HCT116 (cell line): ENCODE measurements around the gene ZBED5. TPM values are rescaled to one million over a fixed set of nuclear protein-coding genes. Genes with fewer than 3 reads are reported as not detected.

Experiments used
- ATAC-seq: fragments of 200-7000 bp; cut with Tn5 transposase; 2 replicates; pipeline ENCODE4 v1.9.1; 2020; ENCODE audit warnings: mild to moderate bottlenecking, moderate library complexity
- BruUV-seq: library from RNA; stranded (reverse); fragments of 400-500 nt; replicated peaks from 2 replicates; lab custom pipeline; 2021; lab: Mats Ljungman, UMichigan
- CTCF ChIA-PET: fragments of 300-600 bp; sonication (Branson Sonifier 250); formaldehyde crosslinking; loops from one replicate; lab custom pipeline; 2021; ENCODE audit warnings: antibody characterized with exemption; lab: Charles Lee
- POLR2A ChIA-PET: fragments of 300-600, 350-600 bp; sonication (Branson Sonifier 250); formaldehyde crosslinking; loops from one replicate; lab custom pipeline; 2021; ENCODE audit warnings: antibody characterized with exemption; lab: Charles Lee
- RAD21 ChIA-PET, 2 experiments: fragments of 300-600 bp; sonication (Branson Sonifier 250); formaldehyde crosslinking; loops; one replicate each; lab custom pipeline; 2023; ENCODE audit warnings: low total read pairs in 2 of 2; ENCODE audit not compliant: uncharacterized antibody in 2 of 2, unreplicated experiment in 2 of 2, low non-redundant PET in 1 of 2; lab: Charles Lee
- DNase-seq: peaks from one replicate; pipeline ENCODE4 v3.0.0-alpha.2; 2010; ENCODE audit warnings: low read depth, low spot score
- H2AFZ ChIP-seq: fragments of 200-600 bp; shearing (Covaris generic), sonication (generic); 2 replicates; pipeline ENCODE4 v1.6.1; 2017; ENCODE audit warnings: low read depth, mixed run types, mixed read lengths, antibody characterized with exemption, low read length; ENCODE audit not compliant: poor library complexity, severe bottlenecking
- H3K27ac ChIP-seq: 2 replicates; pipeline ENCODE4 v1.5.1; 2012; ENCODE audit warnings: low read depth, low read length
- H3K27me3 ChIP-seq: fragments of 200-600 bp; sonication (generic); 2 replicates; pipeline ENCODE4 v1.6.1; 2016; ENCODE audit warnings: mixed run types, low read length, mixed read lengths; ENCODE audit not compliant: insufficient read depth
- H3K36me3 ChIP-seq, 2 experiments: fragments of 200-500 bp in 1 of 2; fragments of 200-600 bp in 1 of 2; sonication (Bioruptor generic) in 1 of 2; sonication (generic) in 1 of 2; 2 replicates each; pipeline versions ENCODE4 v1.5.1 to v1.6.1; 2014 to 2016; ENCODE audit warnings: low read length in 2 of 2, inconsistent platforms in 1 of 2, mixed read lengths in 1 of 2, mixed run types in 1 of 2; ENCODE audit not compliant: insufficient read depth in 2 of 2, control insufficient read depth in 1 of 2
- H3K4me1 ChIP-seq, 2 experiments: fragments of 200-600 bp in 1 of 2; sonication (generic) in 1 of 2; 2 replicates each; pipeline versions ENCODE4 v1.5.1 to v1.6.1; 2012 to 2017; ENCODE audit warnings: low read length in 2 of 2, inconsistent platforms in 1 of 2, mild to moderate bottlenecking in 1 of 2, mixed read lengths in 1 of 2, mixed run types in 1 of 2, moderate library complexity in 1 of 2; ENCODE audit not compliant: insufficient read depth in 2 of 2, control insufficient read depth in 1 of 2
- H3K4me2 ChIP-seq: fragments of 200-600 bp; sonication (generic); 2 replicates; pipeline ENCODE4 v1.6.1; 2017; ENCODE audit warnings: mixed run types, low read length, mixed read lengths
- H3K4me3 ChIP-seq, 2 experiments: fragments of 200-600 bp in 1 of 2; sonication (generic) in 1 of 2; replicated peaks in 1 of 2; 2 replicates each; pipeline ENCODE4 v1.5.1; 2011 to 2016; ENCODE audit warnings: low read length in 2 of 2, control low read depth in 1 of 2, low read depth in 1 of 2, mild to moderate bottlenecking in 1 of 2, mixed read lengths in 1 of 2, mixed run types in 1 of 2
- H3K79me2 ChIP-seq: fragments of 200-600 bp; sonication (generic); 2 replicates; pipeline ENCODE4 v1.6.1; 2017; ENCODE audit warnings: mild to moderate bottlenecking, mixed run types, low read length, moderate library complexity, mixed read lengths; ENCODE audit not compliant: insufficient read depth
- H3K9ac ChIP-seq: fragments of 200-600 bp; sonication (generic); 2 replicates; pipeline ENCODE4 v1.6.1; 2016; ENCODE audit warnings: low read length, mixed read lengths
- H3K9me2 ChIP-seq: fragments of 200-600 bp; sonication (generic), shearing (Covaris generic); 2 replicates; pipeline ENCODE4 v1.6.1; 2017; ENCODE audit warnings: mixed run types, mild to moderate bottlenecking, moderate library complexity; ENCODE audit not compliant: insufficient read depth
- H3K9me3 ChIP-seq, 2 experiments: fragments of 200-500 bp in 1 of 2; fragments of 200-600 bp in 1 of 2; sonication (Bioruptor generic) in 1 of 2; sonication (generic) in 1 of 2; 2 replicates each; pipeline ENCODE4 v1.6.1; 2014 to 2017; ENCODE audit warnings: low read length in 2 of 2, mixed read lengths in 2 of 2, inconsistent platforms in 1 of 2, low read depth in 1 of 2, mild to moderate bottlenecking in 1 of 2, mixed run types in 1 of 2, moderate library complexity in 1 of 2; ENCODE audit not compliant: control insufficient read depth in 1 of 2, insufficient read depth in 1 of 2
- H4K20me1 ChIP-seq: fragments of 200-600 bp; sonication (generic), shearing (Covaris generic); 2 replicates; pipeline ENCODE4 v1.6.1; 2017; ENCODE audit warnings: mixed run types, mild to moderate bottlenecking, moderate library complexity; ENCODE audit not compliant: insufficient read depth
- CBX3 ChIP-seq: IDR thresholded peaks from 2 replicates; pipeline ENCODE4 v1.6.1; 2012; ENCODE audit warnings: low read depth
- EGR1 ChIP-seq: IDR thresholded peaks from 2 replicates; pipeline ENCODE4 v1.6.1; 2012; ENCODE audit warnings: low read depth
- ELF1 ChIP-seq: IDR thresholded peaks from 2 replicates; pipeline ENCODE4 v1.6.1; 2012; ENCODE audit warnings: low read depth, borderline replicate concordance
- EZH2 ChIP-seq: fragments of 200-600 bp; sonication (generic); IDR thresholded peaks from 2 replicates; pipeline ENCODE4 v1.6.1; 2017; ENCODE audit warnings: antibody characterized with exemption, mixed run types
- EZH2phosphoT487 ChIP-seq: fragments of 200-600 bp; IDR thresholded peaks from 2 replicates; pipeline ENCODE4 v1.6.1; 2018; ENCODE audit warnings: antibody characterized with exemption, borderline replicate concordance
- POLR2A ChIP-seq: IDR thresholded peaks from 2 replicates; pipeline ENCODE4 v1.7.0; 2011; ENCODE audit warnings: borderline replicate concordance; ENCODE audit not compliant: insufficient read depth, insufficient read length; ENCODE audit errors: extremely low read depth
- POLR2AphosphoS5 ChIP-seq: IDR thresholded peaks from 2 replicates; pipeline ENCODE4 v1.6.1; 2011; ENCODE audit warnings: mild to moderate bottlenecking, low read depth, low read length, moderate library complexity
- SP1 ChIP-seq: IDR thresholded peaks from 2 replicates; pipeline ENCODE4 v1.6.1; 2012; ENCODE audit warnings: low read depth
- SRF ChIP-seq: IDR thresholded peaks from 2 replicates; pipeline ENCODE4 v1.6.1; 2012; ENCODE audit warnings: low read depth
- ZNF274 ChIP-seq: fragments of 200-500 bp; sonication (Bioruptor generic); IDR thresholded peaks from 2 replicates; pipeline ENCODE4 v1.6.1; 2014; ENCODE audit warnings: mild to moderate bottlenecking, low read depth, low read length, inconsistent platforms
- intact Hi-C: fragments of 100-400 bp; cut with micrococcal nuclease; formaldehyde crosslinking; loops from 2 replicates; pipeline ENCODE4 v1.10.0; 2022
- total RNA-seq: library from RNA; stranded (reverse); gene quantifications from one replicate; pipeline ENCODE4 v1.2.1, GENCODE V29; 2021; ENCODE audit not compliant: unreplicated experiment
- TF ChIP-seq, protein P1 (sequence below): IDR thresholded peaks from 2 replicates; pipeline ENCODE4 v1.6.1; 2012
- TF ChIP-seq, protein P2 (sequence below): IDR thresholded peaks from 2 replicates; pipeline ENCODE4 v1.6.1; 2011; ENCODE audit warnings: mild to moderate bottlenecking, low read length, moderate library complexity; ENCODE audit not compliant: insufficient replicate concordance; ENCODE audit errors: extremely low read depth
- TF ChIP-seq, protein P3 (sequence below): IDR thresholded peaks from 2 replicates; pipeline ENCODE4 v1.6.1; 2012; ENCODE audit warnings: low read depth

Gene ZBED5
- total RNA-seq, 1 experiment from 2014 or later: 26.8 TPM

DNA sequence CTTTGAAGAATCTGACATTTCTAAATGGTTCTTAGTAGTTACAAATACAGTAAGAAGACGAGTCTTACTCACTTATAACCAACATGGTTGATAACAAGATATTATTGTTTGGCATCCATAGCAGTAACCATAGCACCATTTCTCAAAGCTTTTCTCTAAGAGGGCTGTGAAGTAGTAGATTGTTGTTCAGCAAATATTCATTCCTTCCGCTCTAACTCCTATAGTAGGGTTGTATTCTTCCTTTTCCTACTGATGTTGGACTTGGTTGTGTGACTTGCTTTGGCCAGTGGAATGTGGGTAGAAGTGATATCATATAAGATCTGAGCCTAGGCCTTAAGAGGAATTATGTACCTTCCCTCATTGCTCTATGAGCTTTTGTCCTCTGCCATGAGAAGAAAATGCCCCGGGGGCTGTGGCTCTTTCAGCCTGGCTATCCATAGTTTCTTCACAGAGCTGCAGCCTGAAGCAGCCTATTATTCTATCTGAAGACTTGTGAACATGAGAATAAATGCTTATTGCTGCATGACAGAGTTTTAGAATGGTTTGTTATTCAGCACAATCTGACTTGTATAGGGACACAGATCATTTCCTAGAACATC is 28.9 kb upstream of the ZBED5 start:
- Histone ChIP-seq H3K27me3 (no peaks in the 10 kb centered on the region), H3K79me2 (no peaks in the 10 kb centered on the region), H3K36me3 (no peaks in the 10 kb centered on the region), H4K20me1 (no peaks in the 10 kb centered on the region), H3K9me2 (no peaks in the 10 kb centered on the region), H3K27ac (no peak overlapping the region), H2AFZ (no peak overlapping the region), H3K9me3 (no peaks in the 10 kb centered on the region), H3K9ac (no peak overlapping the region), H3K4me2 (no peak overlapping the region), H3K4me1 (peaks cover 3 to 20% of the 10 kb centered on the region in 2 experiments; a peak in 3 of 4 replicates), H3K4me3 (no peak overlapping the region)
- TF ChIP-seq POLR2AphosphoS5: no peak
- no peak for TF ChIP-seq EGR1
- TF ChIP-seq, protein P1, sequence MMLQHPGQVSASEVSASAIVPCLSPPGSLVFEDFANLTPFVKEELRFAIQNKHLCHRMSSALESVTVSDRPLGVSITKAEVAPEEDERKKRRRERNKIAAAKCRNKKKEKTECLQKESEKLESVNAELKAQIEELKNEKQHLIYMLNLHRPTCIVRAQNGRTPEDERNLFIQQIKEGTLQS: no peak
- TF ChIP-seq CBX3: no peak
- TF ChIP-seq ZNF274: no peak
- no peak for ATAC-seq
- CTCF ChIA-PET: interaction anchor here (0.6 kb wide), 1 partner anchor 16 kb away, joined by 3 read pairs; no protein-coding TSS in a partner anchor
- intact Hi-C loops: no loop called here
- RAD21 ChIA-PET: no interaction called here
- no TSS peak for BruUV-seq
- POLR2A ChIA-PET: interaction anchor here (1.5 to 2.0 kb wide), 2 partner anchors 29 to 77 kb away, joined by 6 read pairs; partner anchors contain the start of genes EIF4G2 and ZBED5
- DNase-seq: no peak

DNA sequence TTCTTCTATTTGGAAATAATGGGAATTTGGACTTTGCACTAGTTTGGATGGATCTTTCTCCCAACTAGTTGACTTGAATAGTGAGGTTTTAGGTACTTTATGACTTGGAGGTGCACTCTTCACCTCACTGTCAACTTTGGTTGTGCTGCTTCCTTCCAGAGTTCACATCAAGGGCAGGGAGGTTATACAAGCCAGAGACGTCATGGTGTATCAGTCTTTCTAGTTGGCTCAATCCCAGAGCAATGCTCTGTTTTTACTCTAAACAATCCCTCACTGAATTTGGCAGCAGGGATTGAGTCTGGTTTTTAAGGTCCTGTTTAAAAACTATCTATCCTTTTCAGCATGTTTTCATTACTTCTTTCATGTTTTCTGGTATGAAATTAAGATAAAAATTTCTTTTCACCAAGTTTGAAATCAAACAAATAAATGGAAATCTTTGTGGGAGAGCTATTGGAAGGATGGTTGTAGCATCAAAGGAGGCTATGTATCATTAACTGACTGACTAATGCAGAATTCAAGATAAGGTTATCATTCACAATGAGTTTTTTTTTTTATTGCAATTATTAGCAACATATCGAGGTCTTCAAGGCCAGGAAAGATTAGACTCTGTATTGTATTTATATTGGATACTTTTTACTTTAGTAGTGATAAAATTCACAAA is 28.0 kb upstream of the ZBED5 start:
- no peaks in the 10 kb centered on the region for H3K9me2 ChIP-seq
- ATAC-seq: no peak
- DNase-seq: no peak
- no peaks in the 10 kb centered on the region for H3K9me3 ChIP-seq
- H3K4me3 ChIP-seq: no peak overlapping the region
- H2AFZ ChIP-seq: no peak overlapping the region
- ChIA-PET RAD21 (no interaction called here), CTCF (interaction anchor here (0.6 kb wide), 1 partner anchor 15 kb away, joined by 3 read pairs; no protein-coding TSS in a partner anchor), POLR2A (interaction anchor here (1.5 to 2.0 kb wide), 2 partner anchors 28 to 77 kb away, joined by 6 read pairs; partner anchors contain the start of genes EIF4G2 and ZBED5)
- no peaks in the 10 kb centered on the region for H4K20me1 ChIP-seq
- H3K27me3 ChIP-seq: no peaks in the 10 kb centered on the region
- intact Hi-C loops: no loop called here
- H3K4me1 ChIP-seq: peaks cover 3 to 20% of the 10 kb centered on the region in 2 experiments; a peak in 3 of 4 replicates
- H3K4me2 ChIP-seq: peak overlapping the region; percentile 15
- no peak overlapping the region for H3K27ac ChIP-seq
- H3K9ac ChIP-seq: no peak overlapping the region
- H3K79me2 ChIP-seq: no peaks in the 10 kb centered on the region
- no peaks in the 10 kb centered on the region for H3K36me3 ChIP-seq
- no TSS peak for BruUV-seq
- TF ChIP-seq EZH2phosphoT487: no peak
- TF ChIP-seq POLR2A: no peak
- TF ChIP-seq, protein P2, sequence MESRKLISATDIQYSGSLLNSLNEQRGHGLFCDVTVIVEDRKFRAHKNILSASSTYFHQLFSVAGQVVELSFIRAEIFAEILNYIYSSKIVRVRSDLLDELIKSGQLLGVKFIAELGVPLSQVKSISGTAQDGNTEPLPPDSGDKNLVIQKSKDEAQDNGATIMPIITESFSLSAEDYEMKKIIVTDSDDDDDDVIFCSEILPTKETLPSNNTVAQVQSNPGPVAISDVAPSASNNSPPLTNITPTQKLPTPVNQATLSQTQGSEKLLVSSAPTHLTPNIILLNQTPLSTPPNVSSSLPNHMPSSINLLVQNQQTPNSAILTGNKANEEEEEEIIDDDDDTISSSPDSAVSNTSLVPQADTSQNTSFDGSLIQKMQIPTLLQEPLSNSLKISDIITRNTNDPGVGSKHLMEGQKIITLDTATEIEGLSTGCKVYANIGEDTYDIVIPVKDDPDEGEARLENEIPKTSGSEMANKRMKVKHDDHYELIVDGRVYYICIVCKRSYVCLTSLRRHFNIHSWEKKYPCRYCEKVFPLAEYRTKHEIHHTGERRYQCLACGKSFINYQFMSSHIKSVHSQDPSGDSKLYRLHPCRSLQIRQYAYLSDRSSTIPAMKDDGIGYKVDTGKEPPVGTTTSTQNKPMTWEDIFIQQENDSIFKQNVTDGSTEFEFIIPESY: no peak
- TF ChIP-seq, protein P3, sequence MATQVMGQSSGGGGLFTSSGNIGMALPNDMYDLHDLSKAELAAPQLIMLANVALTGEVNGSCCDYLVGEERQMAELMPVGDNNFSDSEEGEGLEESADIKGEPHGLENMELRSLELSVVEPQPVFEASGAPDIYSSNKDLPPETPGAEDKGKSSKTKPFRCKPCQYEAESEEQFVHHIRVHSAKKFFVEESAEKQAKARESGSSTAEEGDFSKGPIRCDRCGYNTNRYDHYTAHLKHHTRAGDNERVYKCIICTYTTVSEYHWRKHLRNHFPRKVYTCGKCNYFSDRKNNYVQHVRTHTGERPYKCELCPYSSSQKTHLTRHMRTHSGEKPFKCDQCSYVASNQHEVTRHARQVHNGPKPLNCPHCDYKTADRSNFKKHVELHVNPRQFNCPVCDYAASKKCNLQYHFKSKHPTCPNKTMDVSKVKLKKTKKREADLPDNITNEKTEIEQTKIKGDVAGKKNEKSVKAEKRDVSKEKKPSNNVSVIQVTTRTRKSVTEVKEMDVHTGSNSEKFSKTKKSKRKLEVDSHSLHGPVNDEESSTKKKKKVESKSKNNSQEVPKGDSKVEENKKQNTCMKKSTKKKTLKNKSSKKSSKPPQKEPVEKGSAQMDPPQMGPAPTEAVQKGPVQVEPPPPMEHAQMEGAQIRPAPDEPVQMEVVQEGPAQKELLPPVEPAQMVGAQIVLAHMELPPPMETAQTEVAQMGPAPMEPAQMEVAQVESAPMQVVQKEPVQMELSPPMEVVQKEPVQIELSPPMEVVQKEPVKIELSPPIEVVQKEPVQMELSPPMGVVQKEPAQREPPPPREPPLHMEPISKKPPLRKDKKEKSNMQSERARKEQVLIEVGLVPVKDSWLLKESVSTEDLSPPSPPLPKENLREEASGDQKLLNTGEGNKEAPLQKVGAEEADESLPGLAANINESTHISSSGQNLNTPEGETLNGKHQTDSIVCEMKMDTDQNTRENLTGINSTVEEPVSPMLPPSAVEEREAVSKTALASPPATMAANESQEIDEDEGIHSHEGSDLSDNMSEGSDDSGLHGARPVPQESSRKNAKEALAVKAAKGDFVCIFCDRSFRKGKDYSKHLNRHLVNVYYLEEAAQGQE: no peak
- no peak for TF ChIP-seq EZH2
- no peak for TF ChIP-seq SP1
- no peak for TF ChIP-seq ELF1
- TF ChIP-seq SRF: no peak
